Liver (tissue), 9 donors: Measurements from ENCODE around the gene ST8SIA1. TPM values are rescaled to one million over a fixed set of nuclear protein-coding genes. Genes with fewer than 3 reads are reported as not detected.

ENCODE experiments used
- DNase-seq: peaks from one replicate; pipeline ENCODE4 v3.0.0-alpha.2; 2017; ENCODE audit warnings: low spot score
- H3K27ac ChIP-seq, 2 donors: one replicate each; pipeline ENCODE4 v1.7.0; 2013; ENCODE audit warnings: inconsistent platforms in 2 of 2, low read length in 2 of 2, control low read depth in 1 of 2, low read depth in 1 of 2, mild to moderate bottlenecking in 1 of 2
- H3K27me3 ChIP-seq, 4 donors: one replicate each; pipeline versions ENCODE4 v1.6.1 to v1.7.0; 2013; ENCODE audit warnings: low read length in 3 of 4, inconsistent platforms in 1 of 4, mild to moderate bottlenecking in 1 of 4, moderate library complexity in 1 of 4; ENCODE audit not compliant: control insufficient read depth in 4 of 4, insufficient read depth in 4 of 4
- H3K36me3 ChIP-seq, 4 donors: one replicate each; pipeline versions ENCODE4 v1.6.1 to v1.7.0; 2013; ENCODE audit warnings: low read length in 3 of 4, mild to moderate bottlenecking in 3 of 4, low read depth in 1 of 4, moderate library complexity in 1 of 4; ENCODE audit not compliant: control insufficient read depth in 4 of 4, insufficient read depth in 3 of 4
- H3K4me1 ChIP-seq, 4 donors: one replicate each; pipeline versions ENCODE4 v1.6.1 to v1.7.0; 2013; ENCODE audit warnings: low read length in 3 of 4, mild to moderate bottlenecking in 3 of 4, moderate library complexity in 1 of 4; ENCODE audit not compliant: control insufficient read depth in 4 of 4, insufficient read depth in 4 of 4
- H3K4me3 ChIP-seq, 3 donors: one replicate each; pipeline versions ENCODE4 v1.6.1 to v1.7.0; 2013; ENCODE audit warnings: low read length in 3 of 3, control low read depth in 1 of 3, low read depth in 1 of 3, mild to moderate bottlenecking in 1 of 3
- H3K9ac ChIP-seq, 2 donors: one replicate each; pipeline ENCODE4 v1.7.0; 2013; ENCODE audit warnings: low read length in 2 of 2, mild to moderate bottlenecking in 2 of 2, moderate library complexity in 2 of 2, control low read depth in 1 of 2, low read depth in 1 of 2
- H3K9me3 ChIP-seq, 4 donors: one replicate each; pipeline versions ENCODE4 v1.6.1 to v1.7.0; 2013; ENCODE audit warnings: low read length in 3 of 4; ENCODE audit not compliant: control insufficient read depth in 4 of 4
- ATF3 ChIP-seq: IDR thresholded peaks from 2 replicates; pipeline ENCODE4 v1.6.1; 2016; ENCODE audit warnings: antibody characterized with exemption
- CTCF ChIP-seq: fragments of 150-350 bp; IDR thresholded peaks from 2 replicates; pipeline ENCODE4 v1.5.1; 2017; ENCODE audit warnings: improper control_type of control experiment, low read depth, low read length; ENCODE audit not compliant: missing input control
- EGR1 ChIP-seq, 2 donors: IDR thresholded peaks; 2 replicates each; pipeline ENCODE4 v1.6.1; 2016 to 2018; ENCODE audit warnings: antibody characterized with exemption in 2 of 2, low read depth in 2 of 2
- FOXA1 ChIP-seq: IDR thresholded peaks from 2 replicates; pipeline ENCODE4 v1.6.1; 2016; ENCODE audit warnings: antibody characterized with exemption
- FOXA2 ChIP-seq: IDR thresholded peaks from 2 replicates; pipeline ENCODE4 v1.6.1; 2016; ENCODE audit warnings: antibody characterized with exemption
- GABPA ChIP-seq, 2 donors: IDR thresholded peaks in 1 of 2; conservative IDR thresholded peaks in 1 of 2; 2 replicates each; pipeline ENCODE4 v1.6.1; 2016; ENCODE audit warnings: antibody characterized with exemption in 2 of 2, mild to moderate bottlenecking in 1 of 2, moderate library complexity in 1 of 2
- HNF4A ChIP-seq, 2 donors: conservative IDR thresholded peaks; 2 replicates each; pipeline ENCODE4 v1.6.1; 2016; ENCODE audit warnings: antibody characterized with exemption in 2 of 2, mild to moderate bottlenecking in 2 of 2
- HNF4G ChIP-seq: IDR thresholded peaks from 2 replicates; pipeline ENCODE4 v1.6.1; 2016; ENCODE audit warnings: antibody characterized with exemption
- JUND ChIP-seq, 2 donors: IDR thresholded peaks; 2 replicates each; pipeline ENCODE4 v1.6.1; 2016; ENCODE audit warnings: antibody characterized with exemption in 2 of 2
- MAX ChIP-seq: IDR thresholded peaks from 2 replicates; pipeline ENCODE4 v1.6.1; 2016; ENCODE audit warnings: antibody characterized with exemption
- NR2F2 ChIP-seq: IDR thresholded peaks from 2 replicates; pipeline ENCODE4 v1.6.1; 2016; ENCODE audit warnings: antibody characterized with exemption
- RAD21 ChIP-seq, 2 donors: IDR thresholded peaks; 2 replicates each; pipeline ENCODE4 v1.6.1; 2016; ENCODE audit warnings: antibody characterized with exemption in 2 of 2, mild to moderate bottlenecking in 2 of 2
- REST ChIP-seq: IDR thresholded peaks from 2 replicates; pipeline ENCODE4 v1.6.1; 2016; ENCODE audit warnings: antibody characterized with exemption, mild to moderate bottlenecking
- RXRA ChIP-seq, 2 donors: IDR thresholded peaks; 2 replicates each; pipeline ENCODE4 v1.6.1; 2017 to 2018; ENCODE audit warnings: antibody characterized with exemption in 2 of 2, mild to moderate bottlenecking in 1 of 2
- SP1 ChIP-seq: IDR thresholded peaks from 2 replicates; pipeline ENCODE4 v1.6.1; 2018; ENCODE audit warnings: antibody characterized with exemption, mild to moderate bottlenecking
- TAF1 ChIP-seq: conservative IDR thresholded peaks from 2 replicates; pipeline ENCODE4 v1.6.1; 2016; ENCODE audit warnings: antibody characterized with exemption, mild to moderate bottlenecking
- YY1 ChIP-seq: IDR thresholded peaks from 2 replicates; pipeline ENCODE4 v1.6.1; 2016; ENCODE audit warnings: antibody characterized with exemption, mild to moderate bottlenecking
- ZBTB33 ChIP-seq: IDR thresholded peaks from 2 replicates; pipeline ENCODE4 v1.6.1; 2016; ENCODE audit warnings: antibody characterized with exemption
- WGBS: extraction: QIAGEN DNeasy Blood & Tissue Kit; methylation state at CpG from one replicate; pipeline ENCODE4 v1.1.7; 2013; 5-methylcytosine and 5-hydroxymethylcytosine counted together
- polyA plus RNA-seq, 2 donors: library from polyadenylated mRNA; stranded (reverse) in 1 of 2; unstranded in 1 of 2; fragments of 200-250 nt in 1 of 2; fragments of >200 nt in 1 of 2; fragmentation: Nextera tagmentation in 1 of 2; extraction: Ambion mirVana in 1 of 2; gene quantifications; one replicate each; pipeline versions ENCODE4 v1.2.1 to v1.2.3, GENCODE V29; 2013 to 2015
- total RNA-seq, 2 donors: library from RNA; depleted of rRNA; stranded (reverse); fragments of >200 nt; gene quantifications; one replicate each; pipeline ENCODE4 v1.2.3, GENCODE V29; 2014
- donor health status: healthy.
- donor health status: healthy.
- donor health status: healthy.
- donor health status: healthy.
- donor health status: healthy.

Gene ST8SIA1
- total and polyA plus RNA-seq, 4 donors, result 0.02 to 1.0 (median 0.17) TPM; not detected in 1

GRCh38 chr12:22266101-22266500, 68.4 kb downstream of the ST8SIA1 start:
- H3K9ac ChIP-seq, result no peak overlapping the region
- WGBS, result 85% methylated on average over 5 of the region's 5 CpGs
- H3K4me3 ChIP-seq, result no peak overlapping the region
- no peaks in the 10 kb centered on the region for H3K4me1 ChIP-seq
- H3K9me3 ChIP-seq, result no peaks in the 10 kb centered on the region
- DNase-seq, result no peak
- TF ChIP-seq YY1 (no peak), SP1 (no peak), MAX (no peak), JUND (IDR thresholded peaks at IDR 0.05) (no peak), NR2F2 (no peak), EGR1 (IDR thresholded peaks at IDR 0.05; ENCODE audit: low read depth in 2 of 2) (no peak), REST (no peak), HNF4G (no peak), ATF3 (no peak), ZBTB33 (no peak), HNF4A (conservative IDR thresholded peaks at IDR 0.05) (no peak), RXRA (IDR thresholded peaks at IDR 0.05) (no peak), RAD21 (IDR thresholded peaks at IDR 0.05) (no peak), CTCF (no peak)
- H3K36me3 ChIP-seq, result no peaks in the 10 kb centered on the region
- H3K27ac ChIP-seq, result no peak overlapping the region
- H3K27me3 ChIP-seq, result peaks cover 0 to 2% (median under 1%) of the 10 kb centered on the region in 4 donors

- Histone ChIP-seq H3K27ac (no peak overlapping the region), H3K4me3 (no peak overlapping the region), H3K4me1 (no peaks in the 10 kb centered on the region), H3K27me3 (peaks cover 0 to 2% (median 0%) of the 10 kb centered on the region in 4 donors), H3K36me3 (no peaks in the 10 kb centered on the region), H3K9ac (no peak overlapping the region), H3K9me3 (no peaks in the 10 kb centered on the region)
- 78% methylated on average over 5 of the region's 5 CpGs for WGBS
- no peak for DNase-seq
- TF ChIP-seq RXRA (IDR thresholded peaks at IDR 0.05), result no peak
- no peak for TF ChIP-seq FOXA1
- no peak for TF ChIP-seq GABPA (IDR thresholded peaks at IDR 0.05 in 1 of 2, conservative IDR thresholded peaks at IDR 0.05 in 1 of 2)
- no peak for TF ChIP-seq TAF1
- no peak for TF ChIP-seq FOXA2
- no peak for TF ChIP-seq JUND (IDR thresholded peaks at IDR 0.05)
- TF ChIP-seq YY1, result no peak
- TF ChIP-seq EGR1 (IDR thresholded peaks at IDR 0.05; ENCODE audit: low read depth in 2 of 2), result no peak
- no peak for TF ChIP-seq ATF3
- TF ChIP-seq CTCF, result no peak
- TF ChIP-seq MAX, result no peak
Observed at GRCh38 chr12:22264380-22264779, 70.1 kb downstream of the ST8SIA1 start.
